OCI-LY1 (cell line): ENCODE measurements around the gene ZNF710.

Experiments used
- H2AFZ ChIP-seq: fragments of 200-600 bp; sonication (generic), shearing (Covaris generic); 2 replicates; pipeline ENCODE4 v1.6.0; 2014; ENCODE audit warnings: antibody characterized with exemption, mild to moderate bottlenecking, low read length
- H3F3A ChIP-seq: fragments of 200-600 bp; sonication (generic), shearing (Covaris generic); 2 replicates; pipeline ENCODE4 v1.6.0; 2014; ENCODE audit warnings: mild to moderate bottlenecking, antibody characterized with exemption, low read length, moderate library complexity; ENCODE audit not compliant: insufficient read depth
- H3K27ac ChIP-seq: fragments of 200-600 bp; sonication (generic); 2 replicates; pipeline ENCODE4 v1.5.1; 2014; ENCODE audit warnings: low read length, mixed run types, mild to moderate bottlenecking, low read depth; ENCODE audit not compliant: poor library complexity, severe bottlenecking
- H3K27me3 ChIP-seq: fragments of 200-600 bp; sonication (generic); 2 replicates; pipeline ENCODE4 v1.6.0; 2014; ENCODE audit warnings: antibody characterized with exemption, mild to moderate bottlenecking, low read length, moderate library complexity; ENCODE audit not compliant: insufficient read depth
- H3K36me3 ChIP-seq: fragments of 200-600 bp; sonication (generic); 2 replicates; pipeline ENCODE4 v1.6.1; 2014; ENCODE audit warnings: mild to moderate bottlenecking, antibody characterized with exemption, low read length, moderate library complexity, mixed read lengths; ENCODE audit not compliant: insufficient read depth
- H3K4me1 ChIP-seq: fragments of 200-600 bp; sonication (generic); 2 replicates; pipeline ENCODE4 v1.5.1; 2014; ENCODE audit warnings: mild to moderate bottlenecking, low read length, moderate library complexity; ENCODE audit not compliant: insufficient read depth, severe bottlenecking
- H3K4me2 ChIP-seq: fragments of 200-600 bp; sonication (generic), shearing (Covaris generic); 2 replicates; pipeline ENCODE4 v1.6.1; 2014; ENCODE audit warnings: low read length
- H3K4me3 ChIP-seq: fragments of 200-600 bp; sonication (generic); 2 replicates; pipeline ENCODE4 v1.5.1; 2014; ENCODE audit warnings: low read length, low read depth, mild to moderate bottlenecking, mixed read lengths; ENCODE audit not compliant: poor library complexity, severe bottlenecking
- H3K79me2 ChIP-seq: fragments of 200-600 bp; shearing (Covaris generic); 2 replicates; pipeline ENCODE4 v1.6.1; 2016; ENCODE audit warnings: mixed run types, low read length, mixed read lengths; ENCODE audit not compliant: insufficient read depth
- H3K9ac ChIP-seq: fragments of 200-600 bp; sonication (generic), shearing (Covaris generic); 2 replicates; pipeline ENCODE4 v1.6.1; 2014; ENCODE audit warnings: mild to moderate bottlenecking, low read length, mixed read lengths
- H3K9me2 ChIP-seq: fragments of 200-600 bp; sonication (generic), shearing (Covaris generic); 2 replicates; pipeline ENCODE4 v1.6.1; 2014; ENCODE audit warnings: low read depth, mild to moderate bottlenecking, low read length, mixed read lengths
- H3K9me3 ChIP-seq: fragments of 200-600 bp; shearing (Covaris generic); 2 replicates; pipeline ENCODE4 v1.6.1; 2014; ENCODE audit warnings: low read length, mixed read lengths
- H4K20me1 ChIP-seq: fragments of 200-600 bp; sonication (generic), shearing (Covaris generic); 2 replicates; pipeline ENCODE4 v1.6.0; 2016; ENCODE audit warnings: mild to moderate bottlenecking, low read length; ENCODE audit not compliant: insufficient read depth
- CTCF ChIP-seq: fragments of 200-600 bp; sonication (generic), shearing (Covaris generic); IDR thresholded peaks from 2 replicates; pipeline ENCODE4 v1.5.1; 2017; ENCODE audit warnings: mild to moderate bottlenecking, antibody characterized with exemption, low read length, moderate library complexity, mixed read lengths
- EZH2 ChIP-seq: fragments of 200-600 bp; sonication (generic), shearing (Covaris generic); IDR thresholded peaks from 2 replicates; pipeline ENCODE4 v1.8.0; 2017; ENCODE audit warnings: borderline replicate concordance, mixed run types, mild to moderate bottlenecking, antibody characterized with exemption, low read length, moderate library complexity, mixed read lengths

The ZNF710 gene

GRCh38 chr15:90060797-90061196 is 59.7 kb downstream of the ZNF710 start:
- H4K20me1 ChIP-seq: no peaks in the 10 kb centered on the region
- peak overlapping the region; percentile 97 for H3K27ac ChIP-seq
- no peaks in the 10 kb centered on the region for H3K27me3 ChIP-seq
- H3K4me1 ChIP-seq: peaks cover 75% of the 10 kb centered on the region
- H3K4me3 ChIP-seq: no peak overlapping the region
- no peaks in the 10 kb centered on the region for H3K79me2 ChIP-seq
- peak overlapping the region; percentile 58; the same call in 1 of the 2 replicates for H3K9ac ChIP-seq
- H3F3A ChIP-seq: no peaks in the 10 kb centered on the region
- no peaks in the 10 kb centered on the region for H3K36me3 ChIP-seq
- H3K9me3 ChIP-seq: no peaks in the 10 kb centered on the region
- H2AFZ ChIP-seq: no peak overlapping the region
- TF ChIP-seq CTCF (no peak), EZH2 (no peak)
- H3K9me2 ChIP-seq: no peaks in the 10 kb centered on the region
- H3K4me2 ChIP-seq: no peak overlapping the region

GRCh38 chr15:90062023-90062442 is 60.9 kb downstream of the ZNF710 start:
- Histone ChIP-seq H3K79me2 (no peaks in the 10 kb centered on the region), H3K9me3 (no peaks in the 10 kb centered on the region), H3K27ac (peak overlapping the region; percentile 97), H3K27me3 (no peaks in the 10 kb centered on the region), H3K4me3 (peak overlapping the region; percentile 19), H3K9ac (peak overlapping the region; percentile 58), H2AFZ (no peak overlapping the region), H3K4me1 (peaks cover 75% of the 10 kb centered on the region), H4K20me1 (no peaks in the 10 kb centered on the region), H3K4me2 (peak overlapping the region; percentile 49), H3K36me3 (no peaks in the 10 kb centered on the region), H3F3A (no peaks in the 10 kb centered on the region), H3K9me2 (no peaks in the 10 kb centered on the region)
- no peak for TF ChIP-seq EZH2
- TF ChIP-seq CTCF: no peak

- Histone ChIP-seq H3K4me1 (peaks cover 75% of the 10 kb centered on the region), H3K27ac (peak overlapping the region; percentile 97)
Measured at GRCh38 chr15:90062462-90062932, 61.4 kb downstream of the ZNF710 start.

More at GRCh38 chr15:90062462-90062932, 61.4 kb downstream of the ZNF710 start:
- Histone ChIP-seq H3K4me2 (peak overlapping the region; percentile 49), H3K27me3 (no peaks in the 10 kb centered on the region), H3K79me2 (no peaks in the 10 kb centered on the region), H3K9me2 (no peaks in the 10 kb centered on the region), H2AFZ (no peak overlapping the region), H3K36me3 (no peaks in the 10 kb centered on the region), H3K9me3 (no peaks in the 10 kb centered on the region), H3F3A (no peaks in the 10 kb centered on the region), H3K4me3 (peak overlapping the region; percentile 19), H4K20me1 (no peaks in the 10 kb centered on the region), H3K9ac (peak overlapping the region; percentile 58)
- no peak for TF ChIP-seq EZH2
